OCI-LY1 (cell line): Measurements from ENCODE around the gene SSTR4.

Experiments used
- CTCF ChIP-seq: fragments of 200-600 bp; sonication (generic), shearing (Covaris generic); IDR thresholded peaks from 2 replicates; pipeline ENCODE4 v1.5.1; 2017; ENCODE audit warnings: mild to moderate bottlenecking, antibody characterized with exemption, low read length, moderate library complexity, mixed read lengths
- EZH2 ChIP-seq: fragments of 200-600 bp; sonication (generic), shearing (Covaris generic); IDR thresholded peaks from 2 replicates; pipeline ENCODE4 v1.8.0; 2017; ENCODE audit warnings: borderline replicate concordance, mixed run types, mild to moderate bottlenecking, antibody characterized with exemption, low read length, moderate library complexity, mixed read lengths

GRCh38 chr20:23013429-23013828 is 21.7 kb upstream of the SSTR4 start:
- TF ChIP-seq CTCF (no peak), EZH2 (no peak)
